ENCODE results near the gene C1QTNF12.

The C1QTNF12 gene

DNA sequence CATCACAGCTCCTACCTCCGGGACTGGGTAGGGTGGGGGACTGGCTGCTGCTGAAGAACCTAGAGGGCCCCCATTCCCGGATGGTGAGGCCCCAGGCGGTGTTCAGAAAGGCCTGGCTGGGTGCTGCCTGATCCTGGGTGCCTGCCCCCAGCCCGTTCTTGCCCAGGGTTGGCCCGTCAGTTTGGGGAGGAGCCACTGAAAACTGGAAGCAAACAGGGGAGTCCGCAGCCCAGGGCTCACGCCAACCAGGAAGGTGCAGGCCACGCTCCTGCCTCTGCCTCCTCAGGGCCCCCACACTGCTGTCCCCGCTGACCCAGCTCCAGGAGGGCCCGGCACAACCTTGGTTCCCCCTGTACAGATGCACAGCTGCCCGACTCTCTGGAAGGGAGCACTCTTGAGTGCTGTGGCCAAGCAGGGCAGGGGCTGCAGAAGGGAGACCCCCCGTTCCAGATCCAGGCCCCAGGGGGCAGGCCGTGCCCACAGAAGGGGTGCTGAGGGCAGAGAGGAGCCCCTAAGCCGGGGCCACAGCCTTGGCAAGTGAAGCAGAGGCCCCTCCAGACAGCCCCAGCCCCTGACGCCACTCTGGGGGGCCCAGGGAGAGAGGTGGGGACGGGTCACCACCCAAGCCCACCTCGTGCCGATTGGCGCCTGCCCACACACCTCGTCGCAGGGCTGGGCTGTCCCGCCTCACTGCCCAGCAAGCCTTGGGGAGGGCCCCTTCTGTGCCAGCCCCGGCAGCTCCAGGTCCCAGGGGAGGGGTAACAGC lies 5.5 kb downstream of the C1QTNF12 start:
- DNase-seq (ENCODE audit: low read depth in 3 of 3): no peak

DNA sequence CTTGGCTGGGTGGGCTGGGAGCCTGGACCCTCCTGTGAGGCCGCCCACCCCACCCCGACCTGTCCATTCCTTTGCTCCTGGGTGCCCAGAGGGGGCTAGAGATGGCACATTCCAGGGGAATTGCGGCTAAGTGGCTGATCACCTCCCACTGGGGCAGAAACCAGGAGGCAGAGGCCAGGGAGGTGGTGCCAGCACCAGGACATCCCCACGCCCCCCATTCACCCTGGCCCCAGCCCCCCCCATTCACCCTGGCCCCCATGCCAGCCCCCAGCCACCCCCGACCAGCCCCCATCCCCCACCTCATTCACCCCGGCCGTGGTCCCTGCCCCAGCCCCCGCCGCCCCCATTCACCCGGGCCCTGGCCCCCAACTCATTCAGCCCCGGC lies 6.2 kb downstream of the C1QTNF12 start:
- DNase-seq (ENCODE audit: low read depth in 3 of 3): no peak

DNA sequence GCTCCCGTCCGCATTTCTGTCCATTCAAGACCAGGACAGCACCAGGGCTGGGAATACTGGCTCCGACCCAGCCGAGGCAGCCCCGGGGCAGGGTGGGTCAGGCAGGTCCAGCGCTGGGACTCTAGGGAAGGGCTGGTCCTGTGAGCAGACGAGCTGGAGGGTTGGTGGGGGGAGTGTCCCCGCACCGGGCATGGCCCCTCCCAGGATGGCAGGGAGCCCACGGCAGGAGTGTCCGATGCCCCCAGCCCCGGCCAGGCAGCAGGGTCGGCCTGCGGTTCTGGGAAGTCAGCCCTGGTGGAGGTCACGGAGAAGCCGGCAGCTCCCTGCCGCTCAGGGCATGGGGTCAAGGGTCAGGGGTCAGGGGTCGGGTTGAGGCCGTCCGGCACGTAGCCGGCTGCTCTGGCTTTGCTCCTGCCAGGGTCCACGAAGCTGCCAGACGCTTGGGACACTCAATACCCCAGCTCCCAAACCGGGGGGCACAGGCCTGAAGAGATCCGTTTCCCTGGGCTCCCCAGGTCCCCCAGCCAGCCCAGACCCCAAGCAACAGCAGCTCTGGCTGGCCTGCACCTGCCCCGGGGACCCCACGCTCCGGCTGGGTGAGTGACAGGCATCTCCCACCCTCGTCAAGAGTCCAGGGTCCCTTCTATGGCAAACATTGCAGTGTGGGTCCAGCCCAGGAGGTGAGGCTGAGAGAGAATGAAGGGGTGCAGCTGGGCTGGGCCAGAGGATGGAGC lies 6.7 kb downstream of the C1QTNF12 start:
- no peak for DNase-seq (ENCODE audit: low read depth in 3 of 3)

- DNase-seq (ENCODE audit: low read depth in 3 of 3): no peak
Observed at GRCh38 chr1:1239227-1239613, 7.3 kb downstream of the C1QTNF12 start.

GRCh38 chr1:1238702-1239178 lies 7.8 kb downstream of the C1QTNF12 start:
- no peak for DNase-seq (ENCODE audit: low read depth in 3 of 3)

DNA sequence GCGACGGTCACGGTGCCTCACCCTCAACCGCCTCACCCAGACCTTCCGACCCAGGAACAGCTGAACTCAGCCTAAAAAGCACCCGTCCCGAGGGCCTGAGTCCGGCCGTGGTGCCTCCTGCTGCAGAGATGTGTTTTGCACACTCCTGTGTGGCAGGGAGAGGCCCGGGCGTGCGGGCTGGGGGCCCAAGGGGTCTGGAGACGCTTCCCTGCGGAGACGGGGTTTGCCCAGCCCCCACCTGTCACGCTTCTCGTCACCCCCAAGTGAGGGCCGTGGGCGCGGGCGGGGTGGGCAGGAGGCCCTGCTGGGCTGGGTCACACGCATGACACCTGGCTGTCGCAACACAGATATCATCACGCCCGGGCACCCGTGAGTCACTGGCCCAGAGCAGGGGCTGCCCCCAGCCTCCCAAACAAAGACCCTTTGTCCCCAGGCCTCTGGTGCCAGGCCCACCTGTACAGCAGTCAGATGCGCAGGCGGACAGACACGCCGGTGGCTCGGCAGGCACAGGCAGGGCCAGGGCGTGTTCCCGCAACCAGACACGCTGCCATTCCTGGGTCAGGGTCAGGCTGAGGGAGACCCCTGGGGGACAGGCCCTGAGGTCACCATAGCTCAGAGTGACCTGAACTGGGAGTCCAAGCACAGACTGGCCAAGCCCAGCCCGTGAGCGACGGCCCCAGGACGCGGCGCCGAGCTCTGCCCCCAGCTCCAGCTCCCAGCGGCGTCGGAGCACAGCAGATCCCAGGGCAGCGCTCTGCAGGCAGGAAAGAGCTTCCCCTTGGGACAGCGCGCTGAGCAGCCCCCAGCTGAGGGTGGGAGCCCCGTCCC lies 8.4 kb downstream of the C1QTNF12 start:
- DNase-seq (ENCODE audit: low read depth in 3 of 3): no peak

- no peak for DNase-seq (ENCODE audit: low read depth in 3 of 3)
Observed at GRCh38 chr1:1236945-1237873, 9.3 kb downstream of the C1QTNF12 start.

GRCh38 chr1:1236176-1236763 lies 10.3 kb downstream of the C1QTNF12 start:
- no peak for DNase-seq (ENCODE audit: low read depth in 3 of 3)

- no peak for DNase-seq (ENCODE audit: low read depth in 3 of 3)
Observed at GRCh38 chr1:1235016-1235744, 11.3 kb downstream of the C1QTNF12 start.

GRCh38 chr1:1234180-1234808 lies 12.2 kb downstream of the C1QTNF12 start:
- no peak for DNase-seq (ENCODE audit: low read depth in 3 of 3)

DNA sequence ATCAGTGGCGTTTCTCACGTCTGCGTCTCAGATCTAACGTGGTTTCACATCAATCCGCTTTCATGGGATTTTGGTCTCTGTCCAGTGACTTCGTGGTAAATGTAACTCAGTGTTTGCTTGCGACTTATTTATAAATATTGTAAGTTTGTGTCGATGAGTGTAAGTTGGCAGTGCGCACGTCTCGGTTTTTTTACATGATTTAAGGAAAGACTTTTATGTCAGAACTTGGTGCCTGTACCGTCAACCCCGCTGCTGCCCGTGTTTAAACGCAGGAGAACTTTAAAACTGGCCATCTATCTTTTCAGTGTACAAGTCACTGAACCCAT lies 13.0 kb downstream of the C1QTNF12 start:
- DNase-seq (ENCODE audit: low read depth in 3 of 3): no peak

GRCh38 chr1:1232796-1233566 lies 13.5 kb downstream of the C1QTNF12 start:
- no peak for DNase-seq (ENCODE audit: low read depth in 3 of 3)

GRCh38 chr1:1232208-1232795 lies 14.2 kb downstream of the C1QTNF12 start, which contains the start of gene B3GALT6:
B3GALT6 (plus strand) TSS chr1:1232237; CDS start chr1:1232279, 42 bp downstream.
- DNase-seq (ENCODE audit: low read depth in 3 of 3): no peak

DNA sequence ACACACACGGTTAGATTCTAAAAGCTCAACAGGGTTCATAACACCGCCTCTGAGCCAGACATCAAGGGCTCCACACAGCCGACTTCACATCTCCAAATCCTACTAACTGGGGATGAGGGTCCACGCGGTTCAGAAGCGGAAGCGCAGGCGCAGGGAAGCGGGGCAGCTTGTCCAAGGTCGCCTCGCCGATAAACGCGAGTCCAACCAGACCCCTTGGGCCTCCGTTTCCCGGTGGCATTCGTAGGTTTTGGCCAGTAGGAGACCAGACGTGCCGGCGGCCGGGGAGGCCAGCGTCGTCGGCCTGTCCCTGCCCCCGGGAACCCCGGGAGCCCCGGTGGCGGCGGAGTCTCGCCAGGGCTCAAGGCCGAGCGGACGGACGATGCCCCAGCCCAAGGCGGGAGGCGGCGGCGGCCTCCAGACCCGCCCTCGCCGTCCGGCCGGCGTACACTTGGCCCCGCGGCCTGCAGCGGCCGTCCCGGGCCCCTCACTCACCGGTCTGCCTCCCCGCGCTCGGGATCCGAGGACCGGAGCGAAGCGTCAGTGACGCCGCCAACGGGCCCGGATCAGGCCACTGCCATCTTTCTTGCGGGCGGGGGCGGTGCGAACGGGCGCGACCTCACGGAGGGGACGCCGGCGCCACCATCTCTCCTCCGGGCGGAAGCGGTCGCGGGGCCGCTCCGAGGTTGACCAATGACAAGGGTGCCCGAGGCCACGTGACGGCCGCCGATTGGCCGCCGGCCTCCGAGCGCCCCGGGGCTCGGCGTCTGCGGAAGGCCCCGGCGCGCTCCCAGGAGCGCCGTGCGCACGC lies 14.9 kb downstream of the C1QTNF12 start, which contains the start of gene SDF4:
TSS of gene SDF4 (minus strand) at position 602 of the 808 bp plus-strand sequence. CDS start 3,229 bp downstream, outside the sequence.
- DNase-seq (ENCODE audit: low read depth in 3 of 3): peak; percentile 91 to 95 (median 92)

GRCh38 chr1:1230656-1231399 lies 15.7 kb downstream of the C1QTNF12 start:
- no peak for DNase-seq (ENCODE audit: low read depth in 3 of 3)

GRCh38 chr1:1229770-1230169 lies 16.8 kb downstream of the C1QTNF12 start:
- no peak for DNase-seq (ENCODE audit: low read depth in 3 of 3)
